Stomach (tissue), 4 donors: ENCODE data around the gene ZDHHC8.

Experiments
- CTCF ChIP-seq, 7 experiments: fragments of 450-650 bp in 4 of 7; fragments of 200-600 bp in 3 of 7; sonication (generic) in 3 of 7; IDR thresholded peaks; one replicate each; pipeline ENCODE4 v1.5.1; 2016 to 2019; ENCODE audit warnings: antibody characterized with exemption in 7 of 7, control low read depth in 2 of 7, mild to moderate bottlenecking in 1 of 7
- POLR2AphosphoS5 ChIP-seq, 3 donors: sonication (generic); formaldehyde crosslinking; IDR thresholded peaks; one replicate each; pipeline ENCODE4 v1.6.1; 2016; ENCODE audit warnings: antibody characterized with exemption in 3 of 3

GRCh38 chr22:20088263-20088648, 43.3 kb upstream of the ZDHHC8 start:
- TF ChIP-seq CTCF (IDR thresholded peaks at IDR 0.05) (no peak), POLR2AphosphoS5 (IDR thresholded peaks at IDR 0.05) (no peak)
